HS-5 (cell line): ENCODE measurements around the gene DCAF12L1.

ENCODE experiments used
- DNase-seq: peaks from one replicate; pipeline ENCODE4 v3.0.0-alpha.2; 2012; ENCODE audit warnings: low read depth

Gene DCAF12L1

DNA sequence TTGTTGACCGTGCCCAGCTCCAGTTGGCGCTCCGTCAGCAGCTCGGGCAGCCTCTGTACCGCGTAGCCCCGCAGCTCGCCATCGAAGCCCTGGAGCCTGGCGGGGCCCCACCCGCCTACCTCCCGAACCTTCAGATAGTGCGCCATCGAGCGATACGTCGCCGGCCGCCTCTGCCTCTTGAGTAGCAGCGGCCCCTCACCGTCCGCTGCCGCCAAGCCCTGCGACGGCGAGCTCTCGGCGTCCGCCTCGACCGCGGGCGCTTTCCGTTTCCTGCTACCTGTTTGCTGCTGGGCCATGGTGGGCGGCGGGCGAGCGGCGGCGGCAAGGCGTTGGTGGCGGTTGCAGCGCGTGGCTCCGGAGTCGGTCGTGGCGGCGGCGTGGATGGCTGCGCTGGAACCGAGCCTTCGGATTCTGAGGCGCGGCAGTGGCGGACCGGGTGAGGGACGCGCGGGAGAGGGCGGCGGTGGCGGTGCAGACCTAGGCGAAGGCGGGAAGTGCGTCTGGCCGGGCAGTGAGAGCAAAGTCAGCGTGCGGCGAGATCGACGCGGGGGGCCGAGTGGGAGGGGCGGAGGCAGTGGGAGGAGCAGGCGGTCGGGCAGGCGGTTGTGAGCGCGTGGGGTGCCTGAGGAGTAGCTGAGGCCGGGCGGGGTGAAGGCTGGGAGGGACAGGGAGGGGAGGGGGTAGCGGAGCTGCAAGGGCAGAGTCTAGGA, at the start of gene DCAF12L1:
TSS of gene DCAF12L1 (minus strand) at position 502 of the 710 bp plus-strand sequence. CDS start at position 296, 206 bp downstream.
- no peak for DNase-seq

DNA sequence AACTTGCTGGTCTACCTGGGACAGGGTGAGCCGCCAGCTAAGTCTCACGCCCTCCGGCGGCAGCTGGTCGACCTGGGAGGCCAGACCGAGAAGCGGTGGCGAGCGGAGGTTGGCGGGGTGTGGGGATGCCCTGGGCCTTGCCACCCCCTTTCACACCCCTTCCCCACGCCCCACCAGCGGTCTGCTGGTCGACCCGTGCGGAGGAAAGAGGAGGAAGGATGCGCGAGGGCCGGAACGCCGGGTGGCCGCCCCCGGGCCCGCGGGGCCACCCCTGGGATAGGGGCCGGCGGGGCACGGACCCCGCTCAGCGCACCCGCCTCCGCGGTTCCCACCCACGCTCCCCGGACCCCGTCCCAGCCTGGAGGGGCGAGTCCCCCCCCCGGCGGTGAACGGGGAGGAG, 28.3 kb upstream of the DCAF12L1 start:
- DNase-seq: no peak

DNA sequence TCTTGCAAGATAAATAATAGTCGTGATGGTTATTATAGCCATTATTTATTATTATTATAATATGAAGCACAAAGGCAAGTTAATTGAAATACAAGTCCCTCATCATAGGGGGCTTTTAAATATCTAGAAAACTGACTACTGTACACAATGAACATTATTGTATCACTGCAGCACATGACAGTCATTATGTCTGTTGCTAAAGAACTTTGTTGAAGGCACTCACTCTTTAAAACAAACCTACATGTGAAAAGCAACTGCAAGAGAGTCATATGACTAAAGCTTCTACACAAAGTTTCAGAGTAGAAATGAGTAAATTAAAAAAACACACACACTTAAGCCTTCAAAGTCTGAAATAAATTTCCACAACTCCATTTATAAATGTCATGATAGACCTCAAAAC, 23.3 kb upstream of the DCAF12L1 start:
- DNase-seq: no peak

DNA sequence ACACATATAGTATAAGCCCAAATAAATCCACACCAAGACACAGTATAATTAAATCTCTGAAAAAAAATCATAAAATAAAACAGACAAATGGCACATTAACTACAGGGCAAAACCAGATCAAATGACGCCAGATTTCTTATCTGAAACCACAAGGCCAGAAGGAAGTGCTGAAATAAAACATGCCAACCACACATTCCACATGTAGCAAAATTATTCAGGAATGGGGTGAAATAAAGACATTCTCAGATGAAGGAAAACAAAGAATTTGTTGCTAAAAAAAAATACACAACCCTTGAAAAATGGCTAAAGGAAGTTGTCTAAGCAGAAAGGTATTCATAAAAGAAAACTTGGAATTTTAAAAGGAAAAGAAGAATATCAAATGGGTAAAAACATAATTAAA, 4.5 kb upstream of the DCAF12L1 start:
- DNase-seq: no peak

DNA sequence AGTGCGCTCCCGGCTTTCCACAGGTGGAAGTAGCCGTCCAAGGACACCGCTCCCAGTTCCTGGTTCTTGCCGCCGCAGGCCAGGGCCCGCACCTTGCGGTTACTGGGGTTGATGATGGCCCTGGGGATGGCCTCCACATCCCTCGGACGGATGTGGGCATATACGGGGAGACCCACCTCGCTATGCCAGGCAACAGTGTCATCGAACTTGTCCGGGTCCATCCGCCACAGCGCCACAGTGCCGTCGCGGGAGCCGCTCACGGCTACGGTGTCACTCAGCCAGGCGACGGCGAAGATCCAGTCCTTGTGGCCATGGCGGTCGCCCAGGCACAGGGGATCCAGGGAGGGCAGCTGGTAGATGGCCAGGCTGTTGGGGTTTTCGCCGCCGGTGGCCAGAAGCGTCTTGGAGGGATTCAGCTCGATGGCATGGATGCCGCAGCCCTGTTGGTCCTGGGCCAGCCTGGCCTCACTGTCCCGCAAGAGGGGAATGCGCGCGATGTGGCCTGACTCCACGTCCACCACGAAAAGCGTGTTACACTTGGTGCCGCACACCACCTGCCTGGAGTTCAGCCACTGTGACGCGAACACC, 795 bp downstream of the DCAF12L1 start:
- no peak for DNase-seq

DNA sequence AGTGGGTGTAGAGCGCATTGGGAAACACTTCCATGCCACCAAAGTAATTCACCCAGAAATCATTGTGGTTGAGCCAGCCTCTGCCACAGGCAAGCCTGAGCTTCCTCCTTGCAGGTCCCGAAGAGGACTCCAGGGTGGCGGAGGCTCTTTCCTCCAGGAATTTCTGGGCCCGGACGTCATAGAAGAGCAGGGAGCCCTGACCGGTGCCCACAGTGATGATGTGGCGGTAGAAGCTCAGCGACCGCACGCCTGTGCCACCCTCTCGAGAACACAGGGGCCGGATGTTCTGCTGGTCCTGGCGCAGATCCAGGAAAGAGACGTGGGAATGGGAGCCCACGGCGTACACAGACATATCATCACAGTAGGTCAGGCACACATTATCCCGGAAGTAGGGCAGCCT, 1.3 kb downstream of the DCAF12L1 start:
- no peak for DNase-seq

DNA sequence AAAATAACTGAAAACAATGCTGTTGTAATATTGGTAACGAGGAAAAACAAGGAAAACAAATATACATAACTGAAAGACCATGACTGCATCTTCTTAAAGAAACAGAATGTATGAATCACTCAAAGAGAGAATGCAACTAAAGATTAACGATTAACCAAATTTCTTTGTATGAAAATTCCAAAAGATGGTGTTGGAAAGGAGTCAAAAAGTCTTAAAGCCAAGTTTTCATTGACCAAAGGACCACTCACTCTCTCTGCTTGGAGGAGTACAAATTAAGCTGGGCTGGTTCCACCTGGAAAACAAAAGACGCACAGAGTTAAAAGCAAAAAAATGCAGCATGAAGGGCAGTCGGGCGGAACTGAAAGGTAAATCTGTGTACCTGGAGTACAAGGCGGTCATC, 1.8 kb downstream of the DCAF12L1 start:
- DNase-seq: no peak

DNA sequence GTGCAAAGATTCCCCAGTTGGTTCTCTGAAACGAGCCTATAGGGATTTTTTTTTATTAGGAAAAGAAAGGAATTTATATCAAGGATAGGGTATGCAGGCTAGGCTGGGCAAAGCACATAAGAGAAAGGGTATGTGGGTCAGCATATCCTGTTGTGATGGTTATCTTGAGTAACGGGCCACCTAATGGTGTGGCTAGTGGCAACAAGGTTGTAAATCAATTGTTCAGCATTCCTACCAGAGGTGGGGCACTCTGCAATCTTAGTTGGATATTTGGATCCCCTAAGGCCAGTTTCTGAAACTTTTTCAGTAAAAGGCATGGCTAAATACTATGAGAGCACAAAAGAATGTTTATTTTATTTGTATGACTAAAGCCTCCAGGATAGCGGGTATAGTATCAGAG, 42.7 kb downstream of the DCAF12L1 start:
- DNase-seq: no peak
